ENCODE data around the gene ZNF526. TPM values are rescaled to one million over a fixed set of nuclear protein-coding genes. Genes with fewer than 3 reads are reported as not detected.
A peak's percentile ranks its signal among the peaks of the same experiment; 100 is the strongest.

The ZNF526 gene
- 13.9 TPM for total RNA-seq (ENCODE audit: unreplicated experiment)
- long read RNA-seq, full-length matches to known transcripts: 5 of 6 reads
- long read RNA-seq, partial matches to known transcripts: 0 of 6 reads
- long read RNA-seq, other reads (novel, unspliced or antisense): 1 of 6 reads

GRCh38 chr19:42219812-42220750 is at the start of gene ZNF526:
Gene ZNF526, plus strand, starts transcription at chr19:42220312. Its CDS starts 4,092 bp downstream, at chr19:42224404.
- Mint-ChIP-seq H3K27me3 (ENCODE audit: unreplicated experiment) (peaks cover 20% of the 10 kb centered on the region), H3K27ac (ENCODE audit: unreplicated experiment) (peak within 1 kb of the TSS; percentile 95), H3K36me3 (ENCODE audit: low read depth, unreplicated experiment) (peaks cover 29% of the 10 kb centered on the region), H3K4me3 (ENCODE audit: unreplicated experiment) (peak within 1 kb of the TSS; percentile 100), H3K4me1 (ENCODE audit: unreplicated experiment) (peaks cover 34% of the 10 kb centered on the region), H3K9me3 (ENCODE audit: unreplicated experiment) (no peaks in the 10 kb centered on the region)
- TF ChIP-seq, protein P1, sequence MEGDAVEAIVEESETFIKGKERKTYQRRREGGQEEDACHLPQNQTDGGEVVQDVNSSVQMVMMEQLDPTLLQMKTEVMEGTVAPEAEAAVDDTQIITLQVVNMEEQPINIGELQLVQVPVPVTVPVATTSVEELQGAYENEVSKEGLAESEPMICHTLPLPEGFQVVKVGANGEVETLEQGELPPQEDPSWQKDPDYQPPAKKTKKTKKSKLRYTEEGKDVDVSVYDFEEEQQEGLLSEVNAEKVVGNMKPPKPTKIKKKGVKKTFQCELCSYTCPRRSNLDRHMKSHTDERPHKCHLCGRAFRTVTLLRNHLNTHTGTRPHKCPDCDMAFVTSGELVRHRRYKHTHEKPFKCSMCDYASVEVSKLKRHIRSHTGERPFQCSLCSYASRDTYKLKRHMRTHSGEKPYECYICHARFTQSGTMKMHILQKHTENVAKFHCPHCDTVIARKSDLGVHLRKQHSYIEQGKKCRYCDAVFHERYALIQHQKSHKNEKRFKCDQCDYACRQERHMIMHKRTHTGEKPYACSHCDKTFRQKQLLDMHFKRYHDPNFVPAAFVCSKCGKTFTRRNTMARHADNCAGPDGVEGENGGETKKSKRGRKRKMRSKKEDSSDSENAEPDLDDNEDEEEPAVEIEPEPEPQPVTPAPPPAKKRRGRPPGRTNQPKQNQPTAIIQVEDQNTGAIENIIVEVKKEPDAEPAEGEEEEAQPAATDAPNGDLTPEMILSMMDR (IDR thresholded peaks at IDR 0.05; ENCODE audit: unreplicated experiment): no peak
- DNase-seq (ENCODE audit: low spot score): peak; percentile 96

DNA sequence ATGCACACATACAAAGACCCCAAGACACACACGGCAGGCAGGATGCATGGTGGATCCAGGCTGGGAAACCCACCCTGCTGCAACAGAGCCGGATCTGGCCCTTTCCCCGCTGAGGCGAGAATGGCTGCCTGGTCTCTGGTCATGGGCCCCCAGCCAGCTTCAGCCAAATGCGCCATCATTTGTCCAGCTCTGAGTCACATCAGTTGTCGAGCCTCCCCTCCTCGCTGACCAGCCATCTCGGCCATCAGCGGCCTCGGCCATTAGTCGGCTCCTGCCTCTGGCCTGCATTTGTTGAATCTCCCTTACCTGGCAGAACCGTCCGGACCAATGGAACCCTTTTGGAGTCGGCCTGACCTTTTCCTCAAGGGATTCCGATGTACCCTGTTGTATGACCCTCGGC is 49.4 kb upstream of the ZNF526 start:
- Mint-ChIP-seq H3K9me3 (ENCODE audit: unreplicated experiment) (no peaks in the 10 kb centered on the region), H3K27me3 (ENCODE audit: unreplicated experiment) (peaks cover 27% of the 10 kb centered on the region), H3K4me1 (ENCODE audit: unreplicated experiment) (peaks cover 12% of the 10 kb centered on the region), H3K27ac (ENCODE audit: unreplicated experiment) (no peak overlapping the region), H3K4me3 (ENCODE audit: unreplicated experiment) (no peak overlapping the region), H3K36me3 (ENCODE audit: low read depth, unreplicated experiment) (no peaks in the 10 kb centered on the region)
- DNase-seq (ENCODE audit: low spot score): no peak
- TF ChIP-seq, protein P1 (IDR thresholded peaks at IDR 0.05; ENCODE audit: unreplicated experiment): no peak

DNA sequence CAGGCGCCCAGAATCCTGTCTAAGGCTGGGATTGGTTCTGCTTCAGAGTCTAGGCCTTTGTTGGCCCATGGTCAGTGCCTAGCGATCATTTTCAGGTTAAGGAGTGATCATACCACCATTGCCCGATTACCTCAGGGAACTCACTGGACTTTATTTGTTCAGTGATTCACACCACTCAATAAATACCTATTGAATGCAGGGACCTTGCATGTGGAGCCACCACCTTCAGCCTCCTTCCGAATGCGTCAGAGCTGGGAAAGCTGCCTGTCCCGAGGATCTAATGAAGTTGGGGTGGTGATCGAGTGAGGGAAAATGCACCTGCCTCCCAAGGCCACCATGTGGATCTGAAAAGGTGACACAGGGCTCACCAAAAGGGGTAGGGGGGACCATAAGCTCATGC is 47.9 kb upstream of the ZNF526 start:
- peaks cover 27% of the 10 kb centered on the region for H3K27me3 Mint-ChIP-seq (ENCODE audit: unreplicated experiment)
- no peaks in the 10 kb centered on the region for H3K9me3 Mint-ChIP-seq (ENCODE audit: unreplicated experiment)
- no peaks in the 10 kb centered on the region for H3K36me3 Mint-ChIP-seq (ENCODE audit: low read depth, unreplicated experiment)
- no peak overlapping the region for H3K4me3 Mint-ChIP-seq (ENCODE audit: unreplicated experiment)
- H3K4me1 Mint-ChIP-seq (ENCODE audit: unreplicated experiment): peaks cover 19% of the 10 kb centered on the region
- TF ChIP-seq, protein P1 (IDR thresholded peaks at IDR 0.05; ENCODE audit: unreplicated experiment): no peak
- H3K27ac Mint-ChIP-seq (ENCODE audit: unreplicated experiment): no peak overlapping the region
- DNase-seq (ENCODE audit: low spot score): no peak

DNA sequence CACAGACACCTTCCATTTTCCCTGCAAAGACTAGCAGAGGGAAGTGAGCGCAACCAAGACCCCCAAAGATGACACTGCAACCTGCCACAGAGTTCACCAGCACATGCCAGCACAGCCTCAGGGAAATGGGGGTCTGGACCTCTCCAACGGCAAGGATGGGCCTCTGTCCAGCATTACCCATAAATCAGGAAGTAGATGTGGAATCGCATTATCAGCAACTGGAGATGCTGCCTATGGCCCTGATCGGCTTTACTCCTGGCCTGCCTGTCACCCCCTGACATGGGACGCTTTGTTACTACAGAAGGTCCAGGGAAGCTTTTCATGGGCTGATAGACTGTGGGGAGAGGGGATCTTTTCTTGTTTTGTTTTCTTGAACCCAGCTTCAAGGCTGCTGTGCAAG is 46.4 kb upstream of the ZNF526 start:
- Mint-ChIP-seq H3K4me1 (ENCODE audit: unreplicated experiment) (peaks cover 19% of the 10 kb centered on the region), H3K36me3 (ENCODE audit: low read depth, unreplicated experiment) (no peaks in the 10 kb centered on the region), H3K27me3 (ENCODE audit: unreplicated experiment) (peaks cover 27% of the 10 kb centered on the region), H3K9me3 (ENCODE audit: unreplicated experiment) (no peaks in the 10 kb centered on the region), H3K4me3 (ENCODE audit: unreplicated experiment) (no peak overlapping the region), H3K27ac (ENCODE audit: unreplicated experiment) (no peak overlapping the region)
- no peak for DNase-seq (ENCODE audit: low spot score)
- TF ChIP-seq, protein P1 (IDR thresholded peaks at IDR 0.05; ENCODE audit: unreplicated experiment): no peak

DNA sequence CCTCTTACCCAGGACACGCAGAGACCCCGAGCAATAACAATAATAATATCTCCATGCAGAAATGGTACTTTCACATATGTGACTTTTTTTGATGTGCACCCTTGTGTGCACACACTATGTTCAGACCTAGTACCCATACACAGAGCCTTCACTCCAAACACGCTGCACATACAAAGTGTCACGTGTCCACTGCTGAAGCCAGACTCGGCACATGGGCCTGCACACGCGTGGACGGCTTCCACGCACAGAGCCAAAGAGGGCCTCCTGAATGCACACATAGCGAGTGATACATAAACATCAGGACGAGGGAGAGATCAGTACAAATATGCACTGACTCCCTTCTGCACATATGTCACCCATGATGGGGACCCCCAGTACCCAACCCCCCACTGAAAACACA is 45.9 kb upstream of the ZNF526 start:
- Mint-ChIP-seq H3K36me3 (ENCODE audit: low read depth, unreplicated experiment) (no peaks in the 10 kb centered on the region), H3K4me3 (ENCODE audit: unreplicated experiment) (peak overlapping the region; percentile 22), H3K27me3 (ENCODE audit: unreplicated experiment) (peaks cover 23% of the 10 kb centered on the region), H3K27ac (ENCODE audit: unreplicated experiment) (no peak overlapping the region), H3K4me1 (ENCODE audit: unreplicated experiment) (peaks cover 19% of the 10 kb centered on the region), H3K9me3 (ENCODE audit: unreplicated experiment) (no peaks in the 10 kb centered on the region)
- no peak for DNase-seq (ENCODE audit: low spot score)
- TF ChIP-seq, protein P1 (IDR thresholded peaks at IDR 0.05; ENCODE audit: unreplicated experiment): no peak

Data from endothelial cell (in vitro differentiated cells).